ENCODE data around the gene HCN4.

GRCh38 chr15:73371812-73372211 lies 3.1 kb upstream of the HCN4 start:
- TF ChIP-seq, protein P1, sequence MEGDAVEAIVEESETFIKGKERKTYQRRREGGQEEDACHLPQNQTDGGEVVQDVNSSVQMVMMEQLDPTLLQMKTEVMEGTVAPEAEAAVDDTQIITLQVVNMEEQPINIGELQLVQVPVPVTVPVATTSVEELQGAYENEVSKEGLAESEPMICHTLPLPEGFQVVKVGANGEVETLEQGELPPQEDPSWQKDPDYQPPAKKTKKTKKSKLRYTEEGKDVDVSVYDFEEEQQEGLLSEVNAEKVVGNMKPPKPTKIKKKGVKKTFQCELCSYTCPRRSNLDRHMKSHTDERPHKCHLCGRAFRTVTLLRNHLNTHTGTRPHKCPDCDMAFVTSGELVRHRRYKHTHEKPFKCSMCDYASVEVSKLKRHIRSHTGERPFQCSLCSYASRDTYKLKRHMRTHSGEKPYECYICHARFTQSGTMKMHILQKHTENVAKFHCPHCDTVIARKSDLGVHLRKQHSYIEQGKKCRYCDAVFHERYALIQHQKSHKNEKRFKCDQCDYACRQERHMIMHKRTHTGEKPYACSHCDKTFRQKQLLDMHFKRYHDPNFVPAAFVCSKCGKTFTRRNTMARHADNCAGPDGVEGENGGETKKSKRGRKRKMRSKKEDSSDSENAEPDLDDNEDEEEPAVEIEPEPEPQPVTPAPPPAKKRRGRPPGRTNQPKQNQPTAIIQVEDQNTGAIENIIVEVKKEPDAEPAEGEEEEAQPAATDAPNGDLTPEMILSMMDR (IDR thresholded peaks at IDR 0.05; ENCODE audit: low read depth, low read length): no peak
- no peak for TF ChIP-seq EZH2phosphoT487 (IDR thresholded peaks at IDR 0.05; ENCODE audit: low read depth)

Data from OCI-LY3 (cell line).